GM18505 (cell line): ENCODE measurements around the gene VCAM1.

Experiments used
- ATAC-seq: cut with Tn5 transposase; IDR thresholded peaks from one replicate; pipeline ENCODE4 v1.9.1; 2021; ENCODE audit not compliant: unreplicated experiment
- POLR2A ChIP-seq: IDR thresholded peaks from 4 replicates; pipeline ENCODE4 v1.6.1; 2011; ENCODE audit warnings: borderline replicate concordance; ENCODE audit not compliant: insufficient read depth, insufficient read length; ENCODE audit errors: extremely low read depth

The VCAM1 gene

DNA sequence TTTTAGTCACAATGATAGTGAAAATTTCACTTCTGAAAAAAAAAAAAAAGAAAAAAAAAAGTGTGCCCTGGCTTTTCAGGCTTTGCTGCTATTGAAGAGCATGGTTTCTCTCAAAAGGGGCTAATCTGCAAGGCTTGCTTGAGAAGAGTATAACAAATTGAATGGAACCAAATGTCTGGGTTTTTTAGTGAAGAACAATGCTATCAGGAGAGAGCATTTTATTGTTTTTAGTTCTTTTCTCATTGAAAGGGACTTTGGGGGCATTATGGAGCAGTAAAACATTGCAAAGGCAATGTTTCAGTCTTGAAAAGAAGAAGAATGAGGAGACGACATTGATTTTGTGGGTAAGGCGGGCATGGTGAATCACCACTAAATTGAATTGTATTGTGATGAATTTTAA, 28.2 kb downstream of the VCAM1 start:
- TF ChIP-seq POLR2A, result no peak
- no peak for ATAC-seq

GRCh38 chr1:100750005-100750885, 30.7 kb downstream of the VCAM1 start:
- no peak for ATAC-seq
- TF ChIP-seq POLR2A, result no peak

GRCh38 chr1:100752791-100753190, 33.2 kb downstream of the VCAM1 start:
- no peak for TF ChIP-seq POLR2A
- ATAC-seq, result no peak

- TF ChIP-seq POLR2A, result no peak
- no peak for ATAC-seq
Observed at GRCh38 chr1:100757946-100758345, 38.4 kb downstream of the VCAM1 start.

DNA sequence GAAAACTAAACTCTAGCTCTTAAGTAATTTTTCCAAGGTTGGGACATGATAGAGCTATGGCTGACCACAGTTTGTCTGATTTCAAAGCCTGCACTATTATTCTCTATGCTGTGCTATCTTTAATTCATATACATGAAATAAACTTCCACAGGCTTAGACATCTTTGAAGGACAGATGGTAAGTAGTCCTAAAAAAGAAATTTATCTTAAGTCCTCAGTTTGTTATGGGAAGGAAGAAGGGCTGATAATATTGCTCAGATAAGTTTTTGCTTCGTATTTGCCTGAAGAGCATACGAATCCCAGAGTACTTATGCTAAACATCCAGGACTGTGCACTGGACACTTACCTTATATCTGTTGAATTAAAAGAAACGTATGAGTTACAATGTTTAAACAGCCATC, 39.6 kb downstream of the VCAM1 start:
- no peak for ATAC-seq
- no peak for TF ChIP-seq POLR2A

- no peak for TF ChIP-seq POLR2A
- no peak for ATAC-seq
Observed at GRCh38 chr1:100760511-100760910, 41.0 kb downstream of the VCAM1 start.

GRCh38 chr1:100762461-100762860, 42.9 kb downstream of the VCAM1 start:
- no peak for ATAC-seq

GRCh38 chr1:100767176-100767890, 47.8 kb downstream of the VCAM1 start:
- TF ChIP-seq POLR2A, result no peak

More at GRCh38 chr1:100762461-100762860, 42.9 kb downstream of the VCAM1 start:
- TF ChIP-seq POLR2A, result no peak

GRCh38 chr1:100769323-100769722, 49.8 kb downstream of the VCAM1 start:
- TF ChIP-seq POLR2A, result no peak
- ATAC-seq, result no peak

More at GRCh38 chr1:100767176-100767890, 47.8 kb downstream of the VCAM1 start:
- ATAC-seq, result no peak

DNA sequence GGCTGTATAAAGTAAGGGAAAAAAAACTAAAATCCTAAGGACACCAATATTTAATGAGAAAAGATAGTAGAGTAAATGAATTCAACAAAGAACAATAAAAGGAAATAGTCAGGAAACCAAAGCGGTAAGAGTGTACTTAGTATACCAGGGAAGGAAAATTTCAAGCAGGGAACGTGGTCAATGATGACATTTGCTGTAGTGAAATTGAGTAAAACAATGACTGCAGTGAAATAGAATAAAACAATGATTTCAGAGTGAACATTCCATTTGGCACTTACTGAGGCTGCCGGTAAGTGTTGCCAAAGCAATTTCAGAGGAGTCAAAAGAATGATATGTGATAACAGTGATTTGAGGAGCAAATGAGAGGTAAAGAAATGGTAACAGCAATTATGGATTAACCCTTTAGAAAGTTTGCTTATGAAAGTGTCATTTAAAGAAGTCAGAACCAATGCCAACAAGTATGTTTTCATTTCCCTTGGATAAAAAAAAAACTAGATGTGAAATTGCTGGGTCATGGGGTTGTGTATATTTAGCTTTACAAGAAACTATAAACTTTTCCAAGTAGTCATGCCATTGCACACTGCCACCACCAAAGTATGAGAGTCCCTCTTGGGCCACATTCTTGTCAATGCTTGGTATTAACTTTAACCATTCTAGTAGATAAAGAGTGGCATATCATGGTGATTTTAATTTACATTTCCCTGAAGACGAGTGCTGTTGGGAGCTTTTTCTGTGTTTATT, 50.5 kb downstream of the VCAM1 start:
- no peak for TF ChIP-seq POLR2A
- ATAC-seq, result no peak

GRCh38 chr1:100773444-100773843, 53.9 kb downstream of the VCAM1 start:
- no peak for TF ChIP-seq POLR2A
- ATAC-seq, result no peak

GRCh38 chr1:100774370-100774769, 54.8 kb downstream of the VCAM1 start:
- ATAC-seq, result no peak
- no peak for TF ChIP-seq POLR2A

- no peak for ATAC-seq
- TF ChIP-seq POLR2A, result no peak
Observed at GRCh38 chr1:100775483-100775882, 55.9 kb downstream of the VCAM1 start.
